ENCODE results near the gene CNRIP1.
"Not testable (repeated sequence)": the region's sequence is repeated elsewhere in the genome, so short reads cannot be mapped to it uniquely, and the experiment has no call there.

CNRIP1 gene

DNA sequence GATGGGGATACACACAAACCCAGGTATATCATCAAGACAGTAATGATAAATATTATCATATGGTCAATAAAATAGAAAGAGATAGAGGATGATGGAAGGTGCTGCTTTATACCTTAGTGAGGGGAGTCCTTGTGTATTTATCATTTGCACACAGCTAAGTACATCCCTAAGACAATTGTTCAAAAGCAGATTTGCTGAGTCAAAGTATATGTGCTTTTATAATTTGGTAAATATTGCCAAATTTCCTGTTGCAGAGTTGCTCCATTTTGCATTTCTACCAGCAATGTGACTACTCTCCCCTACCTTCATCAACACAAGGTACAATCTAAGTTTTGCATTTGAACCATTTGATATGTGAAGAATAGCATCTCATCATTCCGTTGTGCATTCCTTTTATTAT, 22.7 kb upstream of the CNRIP1 start:
- DNase-seq (ENCODE audit: low read depth, low spot score) = no peak
- no peak overlapping the region for H3K4me3 ChIP-seq (ENCODE audit: low read length)

DNA sequence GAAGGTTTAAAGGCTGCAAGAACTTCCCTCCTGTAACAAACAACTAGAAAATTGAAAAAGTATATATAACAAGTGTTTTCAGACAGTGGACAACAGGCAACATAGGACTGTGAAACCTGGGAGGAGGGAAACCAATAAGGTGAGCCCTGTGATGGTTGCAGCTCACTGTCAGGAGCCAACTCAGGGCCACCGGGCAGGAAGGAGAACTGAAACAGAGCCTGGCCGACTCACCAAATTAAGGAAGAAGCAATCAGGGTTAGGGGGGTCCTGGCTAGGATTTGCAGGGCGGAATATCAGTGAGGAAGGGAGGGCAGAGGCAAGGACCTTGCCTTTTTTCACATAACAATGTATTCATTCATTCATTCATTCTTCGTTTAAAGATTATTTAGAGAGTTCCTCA, 21.8 kb upstream of the CNRIP1 start:
- H3K4me3 ChIP-seq (ENCODE audit: low read length) = no peak overlapping the region
- no peak for DNase-seq (ENCODE audit: low read depth, low spot score)

DNA sequence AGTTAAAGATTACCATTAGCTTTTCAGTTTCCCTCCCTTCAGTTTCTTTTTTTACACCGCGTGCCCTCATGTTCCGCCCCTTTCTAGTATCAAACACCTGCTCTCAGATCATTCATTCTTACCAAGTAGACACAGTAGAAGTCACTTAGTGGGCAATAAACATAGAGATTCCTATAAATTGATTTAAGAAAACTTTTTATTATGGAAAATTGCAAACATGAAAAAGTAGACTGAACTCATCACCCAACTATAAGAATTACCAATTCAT, 21.2 kb upstream of the CNRIP1 start:
- no peak overlapping the region for H3K4me3 ChIP-seq (ENCODE audit: low read length)
- no peak for DNase-seq (ENCODE audit: low read depth, low spot score)

DNA sequence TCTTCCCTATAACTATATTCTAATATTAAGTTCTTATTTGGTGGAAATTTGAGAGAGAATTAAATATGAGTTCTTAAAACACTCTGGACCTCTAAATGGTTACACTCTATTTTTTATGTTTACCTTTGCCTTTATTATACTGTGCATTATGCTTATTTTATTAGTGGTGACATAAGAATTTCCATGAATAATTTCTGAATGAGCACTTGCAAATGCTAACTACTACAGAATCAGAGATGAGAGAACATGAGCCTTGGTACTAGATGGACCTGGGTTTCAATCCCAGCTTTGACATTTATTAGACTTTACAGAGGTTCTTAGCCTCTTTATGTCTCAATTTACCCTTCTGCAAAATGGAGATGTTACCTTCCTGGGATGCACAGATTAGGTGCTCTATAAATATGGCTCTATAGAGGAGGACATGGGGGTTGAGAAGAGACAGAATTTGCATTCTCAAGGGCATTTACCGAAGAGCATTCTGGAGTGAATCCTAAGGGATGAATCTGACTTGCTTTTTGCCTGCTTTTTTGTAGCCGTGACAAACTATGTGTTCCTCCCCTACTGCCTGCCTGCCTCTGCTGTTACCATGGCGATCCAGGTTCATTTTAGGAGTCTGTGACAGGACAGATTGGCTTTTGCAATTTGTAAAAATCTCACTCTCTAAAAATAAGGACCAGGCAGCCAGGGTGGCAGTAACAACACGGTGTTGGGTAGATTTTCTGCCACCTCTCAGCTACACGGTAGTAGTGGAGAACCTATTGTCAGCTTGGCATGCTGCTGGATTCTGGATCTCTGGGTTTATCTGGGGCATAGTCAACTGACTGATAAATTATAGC, 20.7 kb upstream of the CNRIP1 start:
- H3K4me3 ChIP-seq (ENCODE audit: low read length) = no peak overlapping the region
- no peak for DNase-seq (ENCODE audit: low read depth, low spot score)

DNA sequence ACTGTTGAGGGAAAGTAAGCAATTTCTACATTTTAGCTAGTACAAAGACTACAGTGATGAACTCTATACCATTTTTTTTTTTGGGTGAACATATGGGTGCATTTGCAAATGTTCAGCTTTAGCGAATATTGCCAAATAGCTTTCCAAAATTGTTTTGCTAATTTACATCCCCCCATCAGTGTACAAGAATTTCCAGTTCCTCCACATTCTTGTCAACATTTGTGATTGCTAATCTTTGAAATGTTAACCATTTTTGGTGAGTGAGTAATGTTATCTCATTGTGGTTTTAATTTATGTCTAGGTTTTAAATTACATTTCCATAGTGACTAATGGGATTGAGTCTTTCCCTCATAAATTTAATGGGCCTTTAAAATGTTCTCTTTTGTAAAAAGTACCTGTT, 16.4 kb upstream of the CNRIP1 start:
- no peak for DNase-seq (ENCODE audit: low read depth, low spot score)
- no peak overlapping the region for H3K4me3 ChIP-seq (ENCODE audit: low read length)

DNA sequence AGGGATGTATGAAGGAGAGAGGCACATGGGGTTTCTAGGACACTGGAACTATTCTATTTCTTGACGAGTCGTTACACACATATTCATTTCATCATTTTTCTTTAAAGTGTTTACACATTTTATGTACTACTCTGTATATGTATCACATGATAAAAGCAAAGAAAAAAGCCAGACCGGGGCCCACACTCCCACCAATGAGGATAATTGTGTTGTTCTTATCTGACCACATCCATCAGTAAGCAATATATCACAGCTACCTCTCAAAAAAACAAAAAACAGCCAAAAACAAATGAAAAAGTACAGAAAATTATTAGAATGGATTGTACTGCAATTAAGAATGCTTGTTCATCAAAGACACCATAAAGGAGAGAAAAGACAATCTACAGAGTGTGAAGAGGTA, 14.2 kb upstream of the CNRIP1 start:
- H3K4me3 ChIP-seq (ENCODE audit: low read length) = no peak overlapping the region
- no peak for DNase-seq (ENCODE audit: low read depth, low spot score)

DNA sequence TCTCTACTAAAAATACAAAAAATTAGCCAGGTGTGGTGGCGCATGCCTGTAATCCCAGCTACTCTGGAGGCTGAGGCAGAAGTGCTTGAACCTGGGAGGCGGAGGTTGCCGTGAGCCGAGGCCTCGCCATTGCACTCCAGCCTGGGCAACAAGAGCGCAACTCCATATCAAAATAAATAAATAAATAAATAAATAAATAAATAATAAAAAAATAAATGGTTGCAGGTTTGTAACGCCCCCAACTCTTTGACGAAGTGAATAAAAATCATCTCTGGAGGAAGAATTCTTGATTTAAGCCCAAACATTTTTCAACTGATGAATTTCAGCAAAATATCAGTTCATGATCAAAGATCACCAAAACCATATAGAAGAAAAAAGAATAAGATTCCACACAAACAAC, 13.3 kb upstream of the CNRIP1 start:
- no peak overlapping the region for H3K4me3 ChIP-seq (ENCODE audit: low read length)
- no peak for DNase-seq (ENCODE audit: low read depth, low spot score)

DNA sequence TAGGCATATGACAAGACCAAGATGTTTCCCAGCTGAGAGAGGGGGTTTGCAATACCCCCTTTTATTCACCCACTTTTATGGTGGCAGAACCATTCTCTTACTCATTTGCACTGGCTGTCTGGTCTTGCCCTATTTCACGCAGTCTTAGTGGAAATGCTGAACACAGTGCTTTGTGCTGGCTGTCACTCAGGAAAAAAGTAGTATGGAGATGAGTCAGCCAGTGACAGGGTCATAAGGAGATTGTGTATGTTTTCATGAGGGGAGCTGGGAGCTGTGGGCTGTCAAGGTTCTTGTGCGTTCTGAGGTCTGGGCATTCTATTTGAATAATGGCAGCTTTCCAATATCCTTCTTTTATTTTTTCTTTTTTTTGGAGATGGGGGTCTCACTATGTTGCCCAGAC, 10.9 kb upstream of the CNRIP1 start:
- no peak for DNase-seq (ENCODE audit: low read depth, low spot score)

DNA sequence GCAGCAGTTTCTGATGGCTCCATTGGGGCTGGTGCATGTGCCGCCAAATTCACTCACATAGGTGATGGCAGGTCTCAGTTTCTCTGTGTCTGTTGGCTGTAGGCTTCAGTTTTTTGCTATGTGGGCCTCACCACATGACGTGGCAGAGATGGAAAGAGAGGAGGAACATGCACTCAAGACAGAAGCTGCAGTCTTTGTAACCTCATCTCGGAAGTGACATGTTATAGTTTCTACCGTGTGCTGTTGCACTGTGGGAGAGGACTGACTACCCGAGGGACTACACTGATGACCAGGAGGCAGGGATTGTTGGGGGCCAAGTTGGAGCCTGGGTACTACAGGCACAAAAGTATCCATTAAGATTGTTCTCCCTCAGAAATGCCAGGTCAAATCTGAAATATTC, 9.2 kb upstream of the CNRIP1 start:
- no peak for DNase-seq (ENCODE audit: low read depth, low spot score)
- no peak overlapping the region for H3K4me3 ChIP-seq (ENCODE audit: low read length)

More for the DNA sequence above, 10.9 kb upstream of the CNRIP1 start:
- H3K4me3 ChIP-seq (ENCODE audit: low read length) = no peak overlapping the region

DNA sequence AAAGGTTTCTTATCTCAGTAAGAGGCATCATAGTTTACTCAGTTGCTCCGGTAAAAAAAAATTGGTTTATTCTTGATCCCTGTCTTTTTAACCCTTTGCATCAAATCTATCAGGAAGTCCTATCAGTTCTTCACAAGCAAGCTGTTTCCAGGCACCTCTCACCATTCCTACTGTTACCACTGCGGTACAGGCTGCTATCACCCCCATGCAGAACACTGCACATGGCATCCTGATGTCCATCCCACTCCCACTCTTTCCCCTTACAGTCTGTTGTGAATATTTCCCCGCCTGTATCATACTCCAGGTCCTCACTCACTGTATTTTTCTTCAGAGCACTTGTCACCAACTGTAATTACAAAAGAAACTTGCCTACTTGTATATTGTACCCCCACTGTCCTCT, 5.3 kb upstream of the CNRIP1 start:
- no peak overlapping the region for H3K4me3 ChIP-seq (ENCODE audit: low read length)
- DNase-seq (ENCODE audit: low read depth, low spot score) = no peak

DNA sequence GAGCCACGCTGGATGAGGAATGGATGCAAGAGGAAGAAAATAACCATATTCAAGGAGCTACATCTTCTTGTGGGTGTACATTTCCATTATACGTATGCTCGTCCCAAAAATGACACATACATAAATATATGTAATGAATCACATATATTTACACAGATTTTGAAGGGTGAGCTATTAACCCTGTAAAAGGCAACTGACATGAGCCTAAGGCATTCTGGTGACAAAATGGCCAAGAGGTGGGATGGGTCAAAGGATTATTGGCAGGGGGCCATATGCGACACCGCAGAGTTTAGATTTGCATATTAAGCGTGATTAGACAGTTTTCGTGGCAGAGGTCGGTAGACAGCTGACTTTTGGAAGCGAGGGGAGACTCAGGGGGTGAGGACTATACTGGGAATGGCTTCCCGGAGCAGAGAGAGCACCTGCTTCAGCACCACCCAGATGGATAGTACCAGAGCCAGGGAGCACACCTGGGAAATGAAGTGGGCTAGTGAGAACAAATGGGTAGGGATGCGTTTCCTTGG, 431 bp upstream of the CNRIP1 start:
- no peak overlapping the region for H3K4me3 ChIP-seq (ENCODE audit: low read length)
- no peak for DNase-seq (ENCODE audit: low read depth, low spot score)

DNA sequence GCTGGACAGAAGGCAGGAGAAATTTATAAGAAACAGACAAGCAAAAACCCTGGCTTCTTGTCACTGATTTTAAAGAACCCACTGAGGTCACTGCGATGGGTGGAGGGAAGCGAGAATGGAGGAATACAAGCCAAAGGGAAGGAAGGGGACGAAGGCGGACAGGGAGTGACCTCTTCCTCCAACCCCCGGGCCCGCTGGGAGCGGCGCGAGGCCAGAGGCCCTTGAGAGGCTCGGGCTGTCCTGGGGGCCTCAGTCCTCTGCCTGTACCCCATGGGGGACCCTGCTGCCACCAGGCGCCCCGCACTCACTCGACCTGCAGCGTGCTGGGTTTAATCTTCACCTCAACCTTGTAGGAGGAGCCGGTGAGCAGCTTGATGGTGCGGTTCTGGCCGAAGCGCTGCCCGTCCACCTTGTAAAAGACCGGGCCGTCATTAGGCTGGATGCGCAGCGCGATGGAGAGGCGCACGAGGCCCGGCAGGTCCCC, 793 bp downstream of the CNRIP1 start:
- no peak overlapping the region for H3K4me3 ChIP-seq (ENCODE audit: low read length)
- DNase-seq (ENCODE audit: low read depth, low spot score) = no peak

DNA sequence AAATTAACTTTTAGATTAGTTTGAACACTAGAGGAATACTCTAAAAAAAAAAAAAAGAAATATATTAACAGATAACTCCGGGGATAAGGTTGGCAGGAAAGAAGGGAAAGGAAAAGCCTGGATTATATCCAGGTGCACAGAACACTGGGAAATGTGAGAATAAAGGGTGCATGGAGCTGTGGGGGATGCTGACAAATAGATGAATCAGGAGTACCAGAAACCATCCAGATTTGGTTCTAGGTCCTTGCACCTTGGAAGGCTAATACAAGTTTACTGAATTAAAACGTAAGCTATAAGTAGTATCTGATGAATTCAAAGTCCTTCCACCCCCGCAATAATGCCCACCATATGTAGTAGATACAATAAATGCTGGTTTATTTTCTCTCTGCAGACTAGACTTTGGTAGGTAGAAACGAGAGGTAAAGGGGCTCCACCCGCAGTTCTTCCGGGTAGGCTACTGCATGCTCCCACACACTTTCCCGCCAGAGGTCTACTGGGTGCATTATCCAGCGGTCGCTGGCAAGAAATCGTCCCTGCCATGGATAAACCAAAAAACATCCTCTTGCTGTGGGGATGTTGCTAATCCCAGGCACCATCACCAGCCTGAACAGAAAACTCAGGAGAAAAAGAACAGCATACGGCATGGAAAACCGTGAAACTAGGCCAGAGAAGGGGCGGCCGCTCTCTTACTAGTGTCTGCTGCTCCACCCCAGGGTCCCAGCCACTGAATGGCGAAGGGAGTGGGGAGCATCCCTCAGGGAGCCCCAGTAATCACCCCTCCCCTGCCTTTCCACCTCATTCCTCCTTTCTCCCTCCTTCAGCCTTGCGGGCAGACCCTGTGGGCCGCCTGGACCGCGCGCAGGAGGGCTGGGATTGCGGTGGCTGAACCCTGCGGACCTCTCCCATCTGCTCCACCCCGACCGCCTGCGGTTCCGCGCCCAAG, 1.5 kb downstream of the CNRIP1 start:
- no peak for DNase-seq (ENCODE audit: low read depth, low spot score)
- no peak overlapping the region for H3K4me3 ChIP-seq (ENCODE audit: low read length)

DNA sequence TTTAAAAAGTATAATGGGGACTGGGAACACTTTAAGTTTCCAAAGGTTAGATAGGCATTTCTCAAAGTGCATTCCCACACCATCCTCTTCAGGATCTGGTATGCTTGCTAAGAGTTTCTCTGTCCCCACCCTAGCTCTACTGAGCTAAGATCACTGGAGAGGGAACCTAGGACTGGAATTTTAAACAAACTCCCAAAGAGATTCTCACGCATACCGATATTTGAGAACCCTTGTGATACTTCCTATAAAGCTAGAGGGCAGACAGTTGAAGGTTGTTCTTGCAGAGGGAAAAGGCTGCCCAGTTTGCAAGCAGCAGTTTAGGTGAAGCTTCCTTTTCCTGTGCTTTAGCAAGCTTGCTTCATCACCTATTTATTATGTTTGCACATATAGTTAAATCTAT, 3.6 kb downstream of the CNRIP1 start:
- DNase-seq (ENCODE audit: low read depth, low spot score) = no peak
- H3K4me3 ChIP-seq (ENCODE audit: low read length) = no peak overlapping the region

DNA sequence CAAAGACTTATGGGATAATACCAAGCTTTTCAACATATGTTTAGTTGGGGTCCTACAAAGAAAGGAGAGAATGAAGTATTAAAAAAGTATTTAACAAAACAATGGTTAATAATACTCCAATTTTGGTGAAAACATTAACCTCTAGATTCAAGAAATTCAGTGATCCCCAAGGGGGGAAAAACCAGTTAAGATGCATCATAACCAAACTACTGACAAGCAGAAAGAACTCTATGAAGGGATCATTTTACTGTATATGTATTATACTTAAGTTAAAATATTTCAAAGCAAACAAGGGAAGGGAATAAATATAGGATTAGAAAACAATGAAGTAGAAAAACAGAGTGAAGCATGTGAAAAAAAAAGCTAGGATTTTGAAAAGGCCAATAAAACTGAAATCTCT, 8.7 kb downstream of the CNRIP1 start:
- DNase-seq (ENCODE audit: low read depth, low spot score) = no peak
- H3K4me3 ChIP-seq (ENCODE audit: low read length) = no peak overlapping the region

DNA sequence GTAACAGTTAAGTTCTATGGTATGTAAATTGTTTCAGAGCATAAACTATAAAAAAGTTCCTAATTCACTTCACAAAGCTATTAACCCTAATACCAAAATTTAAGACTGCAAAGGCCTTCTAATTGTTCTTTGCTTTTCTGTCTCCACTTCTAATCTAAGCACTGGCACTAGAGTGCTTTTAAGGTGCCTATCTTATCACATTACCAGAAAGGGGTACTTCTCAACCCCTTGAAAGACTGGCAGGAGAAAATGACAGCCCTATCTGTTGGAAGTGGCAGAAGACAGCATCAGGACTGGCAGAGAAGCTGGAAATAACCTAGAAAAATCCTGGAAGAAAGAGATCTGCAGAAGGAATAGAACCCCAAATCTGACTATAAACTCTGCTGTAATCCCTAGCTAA, 10.3 kb downstream of the CNRIP1 start:
- no peak for DNase-seq (ENCODE audit: low read depth, low spot score)
- no peak overlapping the region for H3K4me3 ChIP-seq (ENCODE audit: low read length)

DNA sequence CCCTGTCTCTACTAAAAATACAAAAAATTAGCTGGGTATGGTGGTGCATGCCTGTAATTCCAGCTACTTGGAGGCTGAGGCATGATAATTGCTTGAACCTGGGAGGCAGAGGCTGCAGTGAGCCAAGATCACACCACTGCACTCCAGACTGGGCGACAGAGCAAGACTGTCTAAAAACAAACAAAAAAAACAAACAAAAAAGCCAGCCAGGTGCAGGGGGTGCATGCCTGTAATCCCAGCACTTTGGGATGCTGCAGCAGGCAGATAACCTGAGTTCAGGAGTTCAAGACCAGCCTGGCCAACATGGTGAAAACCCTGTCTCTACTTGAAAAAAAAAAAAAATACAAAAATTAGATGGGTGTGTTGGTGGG, 15.9 kb downstream of the CNRIP1 start:
- not testable (repeated sequence) for DNase-seq (ENCODE audit: low read depth, low spot score); H3K4me3 ChIP-seq (ENCODE audit: low read length)

DNA sequence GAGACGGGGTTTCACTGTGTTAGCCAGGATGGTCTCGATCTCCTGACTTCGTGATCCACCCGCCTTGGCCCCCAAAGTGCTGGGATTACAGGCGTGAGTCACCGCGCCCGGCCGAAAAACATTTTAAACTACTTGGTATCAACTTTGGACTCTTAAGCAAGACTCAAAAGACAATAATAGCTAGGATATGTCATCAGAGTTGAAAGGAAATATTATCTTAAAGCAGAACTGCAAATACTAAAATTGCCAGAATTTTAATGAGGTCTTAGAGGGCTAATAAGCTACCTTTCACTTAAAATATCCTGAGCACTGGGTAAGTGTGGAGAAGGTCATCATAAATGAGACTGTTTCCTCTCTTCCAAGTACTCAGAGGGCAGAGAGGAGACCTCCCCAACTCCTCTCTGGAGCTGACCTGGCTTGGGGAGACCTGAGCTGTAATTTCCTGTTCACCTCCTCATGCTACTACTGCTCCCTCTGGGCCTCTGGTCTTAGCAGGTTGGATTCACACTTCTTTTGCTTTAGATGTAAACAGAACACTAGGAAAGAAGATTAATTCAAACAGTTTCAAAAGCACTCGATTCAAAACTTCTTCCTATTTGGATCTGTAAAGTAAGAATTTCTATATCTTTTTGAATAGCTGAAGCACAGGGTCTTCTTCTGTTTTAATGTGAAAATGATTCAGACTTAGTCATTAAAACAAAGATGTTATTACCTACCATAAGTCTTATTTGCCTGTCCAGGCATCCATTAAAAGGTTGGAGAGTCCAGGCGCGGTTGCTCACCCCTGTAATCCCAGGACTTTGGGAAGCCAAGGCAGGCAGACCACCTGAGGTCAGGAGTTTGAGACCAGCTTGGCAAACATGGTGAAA, 16.5 kb downstream of the CNRIP1 start:
- DNase-seq (ENCODE audit: low read depth, low spot score) = no peak

DNA sequence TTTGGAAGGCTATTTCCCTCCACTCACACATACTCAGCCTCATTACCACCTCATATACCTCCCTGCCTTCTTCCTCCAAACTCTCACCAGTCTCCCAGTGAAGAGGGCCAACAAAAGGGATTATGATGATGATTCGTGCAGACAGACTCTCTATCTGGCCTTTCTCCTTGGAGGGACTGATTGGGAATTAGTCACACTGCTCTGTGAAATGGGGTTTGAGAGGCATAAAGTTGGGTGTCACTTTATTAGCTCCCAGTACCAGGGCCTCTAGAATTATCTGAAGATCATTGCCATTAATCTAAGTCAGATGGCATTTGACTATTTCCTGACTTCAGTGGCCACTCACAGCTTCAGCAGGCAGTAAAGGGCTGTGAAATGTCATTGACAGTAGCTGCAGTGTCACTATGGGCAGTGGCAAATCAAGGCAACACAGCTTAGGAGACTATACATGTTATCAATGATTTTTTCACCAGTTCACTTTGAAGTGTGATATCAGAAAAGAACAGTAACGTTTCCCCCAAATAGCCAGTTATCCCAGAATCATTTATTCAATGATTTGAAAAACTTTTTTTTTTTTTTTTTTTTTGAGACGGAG, 17.4 kb downstream of the CNRIP1 start:
- DNase-seq (ENCODE audit: low read depth, low spot score) = no peak

More for the DNA sequence above, 16.5 kb downstream of the CNRIP1 start:
- no peak overlapping the region for H3K4me3 ChIP-seq (ENCODE audit: low read length)

More for the DNA sequence above, 17.4 kb downstream of the CNRIP1 start:
- no peak overlapping the region for H3K4me3 ChIP-seq (ENCODE audit: low read length)
